ENCODE data around the gene FMNL2.

Gene FMNL2

DNA sequence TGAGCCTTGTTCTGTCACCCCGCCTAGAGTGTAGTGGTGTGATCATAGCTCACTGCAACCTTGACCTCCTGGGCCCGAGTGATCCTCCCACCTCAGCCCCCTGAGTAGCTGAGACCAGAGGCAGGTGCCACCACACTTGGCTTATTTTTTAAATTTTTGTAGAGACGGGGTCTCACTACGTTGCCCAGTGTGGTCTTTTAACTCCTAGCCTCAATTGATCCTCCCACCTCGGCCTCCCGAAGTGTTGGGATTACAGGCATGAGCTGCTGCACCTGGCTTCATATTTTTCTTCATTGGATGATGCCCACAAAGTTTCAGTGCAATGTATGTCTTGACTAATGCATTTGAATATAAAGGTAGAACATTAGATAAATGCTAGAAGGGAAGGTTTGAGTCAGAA, 120.8 kb downstream of the FMNL2 start:
- no peak for TF ChIP-seq POLR2A (IDR thresholded peaks at IDR 0.05; ENCODE audit: low read length)
- TF ChIP-seq GATA1 (IDR thresholded peaks at IDR 0.05; ENCODE audit: low read depth, low read length): no peak
- DNase-seq: no peak

DNA sequence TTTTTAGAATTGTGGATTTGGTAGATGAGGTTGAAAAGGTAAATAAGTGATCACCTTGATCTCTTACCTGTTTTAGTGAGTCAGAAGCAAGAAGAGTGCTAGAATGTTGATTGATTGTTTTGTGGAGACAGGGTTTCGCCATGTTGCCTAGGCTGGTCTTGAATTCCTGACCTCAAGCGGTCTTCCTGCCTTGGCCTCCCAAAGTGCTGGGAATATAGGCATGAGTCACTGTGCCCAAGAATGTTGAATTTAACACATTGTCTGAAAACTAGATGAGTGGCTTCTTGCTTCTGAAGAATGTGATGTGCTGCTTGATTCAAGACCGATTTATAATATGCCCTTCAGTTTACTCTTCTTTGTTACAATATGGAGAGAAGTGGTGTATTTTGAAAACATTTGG, 121.3 kb downstream of the FMNL2 start:
- no peak for TF ChIP-seq POLR2A (IDR thresholded peaks at IDR 0.05; ENCODE audit: low read length)
- no peak for TF ChIP-seq GATA1 (IDR thresholded peaks at IDR 0.05; ENCODE audit: low read depth, low read length)
- no peak for DNase-seq

DNA sequence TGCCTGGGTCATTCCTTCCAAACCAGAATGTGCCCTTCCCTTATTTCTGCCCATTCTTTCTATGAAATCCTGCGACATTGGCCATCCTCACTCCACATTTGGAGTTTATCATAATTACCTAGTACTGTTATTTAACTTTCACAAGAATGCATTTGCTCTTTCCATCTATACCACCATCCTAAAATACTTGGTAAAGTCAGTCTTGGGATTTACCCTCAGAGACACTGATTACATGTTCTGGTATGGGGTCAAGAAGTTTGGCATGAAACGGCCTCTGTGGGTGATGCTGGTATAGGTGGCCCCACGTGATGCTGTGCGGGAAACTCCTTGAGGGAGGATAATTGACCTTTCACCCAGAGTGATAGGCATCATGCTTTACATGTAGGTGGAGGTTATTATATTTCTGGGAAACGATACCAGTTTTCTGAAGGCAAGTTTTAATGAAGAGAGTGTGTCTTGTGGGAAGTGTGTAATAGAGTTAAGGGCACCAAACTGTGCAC, 123.5 kb downstream of the FMNL2 start:
- DNase-seq: no peak
- TF ChIP-seq GATA1 (IDR thresholded peaks at IDR 0.05; ENCODE audit: low read depth, low read length): no peak
- no peak for TF ChIP-seq POLR2A (IDR thresholded peaks at IDR 0.05; ENCODE audit: low read length)

DNA sequence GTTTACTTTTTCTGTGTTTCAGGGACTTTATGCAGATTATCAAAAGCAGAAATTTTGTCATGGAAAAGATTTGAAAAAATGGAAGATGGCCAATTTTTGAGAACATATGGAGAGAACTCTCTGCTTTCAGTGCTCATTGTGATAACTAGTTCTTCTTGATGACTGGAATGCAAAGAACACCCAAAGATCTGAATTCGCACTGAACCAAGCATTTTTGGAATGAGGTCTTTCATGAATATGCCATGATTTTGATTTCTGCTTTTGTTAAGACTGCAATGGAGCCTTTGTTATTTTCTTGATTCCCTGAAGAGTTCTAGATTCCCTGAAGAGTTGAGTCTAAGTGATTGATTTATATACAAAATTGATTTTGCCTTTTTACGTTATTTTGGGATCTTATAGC, 124.1 kb downstream of the FMNL2 start:
- no peak for DNase-seq
- no peak for TF ChIP-seq POLR2A (IDR thresholded peaks at IDR 0.05; ENCODE audit: low read length)
- TF ChIP-seq GATA1 (IDR thresholded peaks at IDR 0.05; ENCODE audit: low read depth, low read length): no peak

DNA sequence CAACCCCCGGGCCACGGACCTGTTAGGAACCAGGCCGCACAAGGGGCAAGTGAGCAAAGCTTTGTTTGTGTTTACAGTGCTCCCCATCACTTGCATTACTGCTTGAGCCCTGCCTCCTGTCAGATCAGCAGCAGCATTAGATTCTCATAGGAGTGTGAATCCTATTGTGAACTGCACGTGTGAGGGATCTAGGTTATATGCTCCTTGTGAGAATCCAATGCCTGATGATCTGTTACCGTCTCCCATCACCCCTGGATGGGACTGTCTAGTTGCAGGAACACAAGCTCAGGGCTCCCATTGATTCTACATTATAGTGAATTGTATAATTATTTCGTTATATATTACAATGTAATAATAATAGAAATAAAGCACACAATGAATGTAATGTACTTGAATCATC, 125.6 kb downstream of the FMNL2 start:
- no peak for DNase-seq
- no peak for TF ChIP-seq POLR2A (IDR thresholded peaks at IDR 0.05; ENCODE audit: low read length)
- TF ChIP-seq GATA1 (IDR thresholded peaks at IDR 0.05; ENCODE audit: low read depth, low read length): no peak

DNA sequence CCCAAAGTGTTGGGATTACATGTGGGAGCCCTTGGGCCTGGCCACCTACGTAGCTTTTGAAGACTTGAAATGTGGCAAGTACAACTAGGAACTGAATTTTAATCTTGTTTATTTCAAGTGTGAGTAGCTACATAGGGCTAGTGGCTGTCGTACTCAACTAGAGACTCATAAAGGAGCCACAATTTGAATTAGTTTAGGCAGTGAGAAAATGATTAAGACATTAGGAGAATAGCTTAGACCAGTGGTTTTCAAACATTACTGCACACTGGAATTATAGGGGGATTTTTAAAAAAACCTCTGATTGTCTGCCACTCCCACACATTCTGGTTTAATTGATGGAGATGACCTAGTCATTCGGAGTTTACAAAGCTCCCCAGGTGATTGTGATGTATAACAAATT, 127.1 kb downstream of the FMNL2 start:
- TF ChIP-seq GATA1 (IDR thresholded peaks at IDR 0.05; ENCODE audit: low read depth, low read length) (no peak), POLR2A (IDR thresholded peaks at IDR 0.05; ENCODE audit: low read length) (no peak)
- no peak for DNase-seq

DNA sequence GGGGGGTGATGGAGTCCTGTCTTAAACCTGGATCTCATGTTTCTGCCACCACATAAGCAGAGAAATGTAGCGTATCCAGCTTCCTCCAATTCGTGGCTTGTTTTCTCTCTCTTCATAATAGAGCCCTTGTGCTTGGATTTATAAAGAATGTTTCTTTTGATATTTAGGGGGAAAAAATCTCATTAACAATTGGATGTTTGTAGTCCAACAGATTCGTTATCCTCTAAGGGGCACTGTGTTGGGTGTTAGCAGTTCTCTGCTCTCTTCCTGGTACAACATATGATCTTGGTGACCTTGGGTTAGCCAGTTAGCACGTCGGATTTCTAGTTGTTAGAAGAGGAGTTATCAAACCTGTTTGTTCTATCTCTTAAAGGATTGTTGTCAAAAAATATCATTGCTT, 127.8 kb downstream of the FMNL2 start:
- DNase-seq: no peak
- no peak for TF ChIP-seq GATA1 (IDR thresholded peaks at IDR 0.05; ENCODE audit: low read depth, low read length)
- TF ChIP-seq POLR2A (IDR thresholded peaks at IDR 0.05; ENCODE audit: low read length): no peak

DNA sequence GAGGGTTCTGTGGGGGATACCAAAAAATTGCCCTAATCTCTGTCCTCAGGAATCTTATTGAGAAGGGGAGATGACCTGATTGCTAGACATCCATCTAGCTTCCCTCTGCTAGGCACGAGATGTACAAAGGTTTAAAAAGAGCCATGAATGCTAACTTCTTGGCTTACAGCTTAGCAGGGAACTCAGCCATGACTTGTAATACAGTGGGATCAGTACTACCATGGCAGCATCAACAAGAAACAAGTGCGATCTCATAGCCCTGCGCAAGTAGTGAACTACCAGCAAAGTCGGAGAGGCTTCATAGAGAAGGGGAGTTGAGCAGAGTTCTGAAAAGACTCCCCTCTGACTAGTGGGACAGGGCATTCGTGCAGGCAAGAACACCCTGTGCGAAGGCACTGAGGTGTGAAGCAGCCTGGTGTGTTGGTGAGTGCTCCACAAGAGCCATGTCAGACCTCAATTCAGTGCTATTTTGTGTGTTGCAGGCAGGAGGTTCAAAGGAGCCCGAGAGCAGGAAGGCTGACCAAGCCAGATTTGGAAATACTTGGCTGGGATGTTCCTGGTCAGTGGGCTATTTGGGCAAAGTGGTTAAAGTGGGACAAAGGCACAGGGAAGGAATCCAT, 130.0 kb downstream of the FMNL2 start:
- DNase-seq: no peak
- TF ChIP-seq POLR2A (IDR thresholded peaks at IDR 0.05; ENCODE audit: low read length) (no peak), GATA1 (IDR thresholded peaks at IDR 0.05; ENCODE audit: low read depth, low read length) (no peak)

DNA sequence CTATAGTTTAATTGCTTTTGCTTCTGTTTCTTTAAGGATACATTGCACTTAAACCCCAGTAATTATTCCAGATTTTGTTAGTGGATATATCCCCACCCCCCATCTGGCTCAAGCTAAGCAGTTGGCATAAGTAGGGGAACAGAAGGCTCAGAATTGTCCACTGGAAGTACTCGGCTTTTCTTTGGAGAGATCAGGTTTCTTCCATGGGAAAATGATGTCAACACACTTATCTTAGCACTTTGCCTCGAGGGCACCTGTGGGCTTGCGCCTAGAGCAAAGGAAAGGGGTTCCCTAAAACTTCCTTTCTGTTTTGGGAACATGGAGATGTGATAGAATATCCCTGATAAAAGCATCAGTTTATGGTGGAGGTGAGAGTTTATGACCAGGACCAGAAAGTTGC, 130.6 kb downstream of the FMNL2 start:
- no peak for TF ChIP-seq GATA1 (IDR thresholded peaks at IDR 0.05; ENCODE audit: low read depth, low read length)
- no peak for TF ChIP-seq POLR2A (IDR thresholded peaks at IDR 0.05; ENCODE audit: low read length)
- no peak for DNase-seq

DNA sequence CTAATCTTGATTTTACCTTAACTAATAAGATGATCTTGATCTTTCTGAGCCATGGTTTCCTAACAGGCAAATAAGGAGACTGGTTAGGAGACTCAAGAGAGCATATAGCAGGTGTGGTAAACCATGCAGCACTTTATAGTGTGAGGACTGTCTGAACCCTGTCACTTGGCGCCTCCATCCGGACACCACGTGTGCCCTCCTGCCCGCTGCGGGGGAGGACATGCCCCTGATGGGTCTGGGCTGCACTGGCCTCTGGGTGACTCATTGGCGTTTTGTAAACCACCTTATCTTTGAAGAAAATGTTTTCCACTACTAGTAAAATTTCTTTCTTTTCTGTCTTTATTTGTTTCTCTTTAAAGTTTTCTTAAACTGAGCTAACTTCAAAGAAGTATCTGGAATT, 131.1 kb downstream of the FMNL2 start:
- peak in 1 of 2 experiments; percentile 14 for DNase-seq
- no peak for TF ChIP-seq GATA1 (IDR thresholded peaks at IDR 0.05; ENCODE audit: low read depth, low read length)
- TF ChIP-seq POLR2A (IDR thresholded peaks at IDR 0.05; ENCODE audit: low read length): no peak

DNA sequence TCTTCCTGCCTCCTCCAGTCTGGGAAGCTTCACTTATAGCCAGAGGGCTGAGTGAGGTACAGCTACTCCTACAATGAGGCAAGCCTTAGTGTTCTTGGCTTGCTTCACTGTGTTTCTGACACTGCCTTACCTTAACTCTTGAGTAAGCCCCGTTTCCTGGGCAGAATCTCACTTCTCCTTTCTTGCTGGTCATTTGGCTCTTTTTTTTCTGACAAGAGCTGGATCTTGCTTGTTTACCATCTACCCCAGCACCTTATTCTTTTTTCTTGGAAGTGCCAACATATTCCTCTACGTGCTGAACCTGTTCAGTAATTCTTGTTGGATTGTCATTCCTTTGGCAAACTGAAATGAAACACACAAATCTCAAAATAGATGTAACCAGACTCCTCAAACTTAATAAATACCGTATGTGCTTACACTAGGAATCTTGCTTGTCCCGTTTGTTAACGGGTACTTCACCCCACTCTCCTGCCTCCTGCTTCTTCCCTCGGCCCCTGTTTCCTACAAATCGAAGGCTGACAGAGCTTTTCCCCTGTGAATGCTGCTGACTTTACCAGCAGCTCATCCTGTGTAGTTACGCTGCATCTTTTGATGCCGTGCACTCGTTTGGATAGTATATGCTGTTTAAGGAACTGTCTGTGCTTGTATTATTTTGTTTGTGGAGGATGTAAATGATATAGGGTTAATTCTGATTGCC, 132.2 kb downstream of the FMNL2 start:
- TF ChIP-seq GATA1 (IDR thresholded peaks at IDR 0.05; ENCODE audit: low read depth, low read length) (no peak), POLR2A (IDR thresholded peaks at IDR 0.05; ENCODE audit: low read length) (no peak)
- DNase-seq: no peak

DNA sequence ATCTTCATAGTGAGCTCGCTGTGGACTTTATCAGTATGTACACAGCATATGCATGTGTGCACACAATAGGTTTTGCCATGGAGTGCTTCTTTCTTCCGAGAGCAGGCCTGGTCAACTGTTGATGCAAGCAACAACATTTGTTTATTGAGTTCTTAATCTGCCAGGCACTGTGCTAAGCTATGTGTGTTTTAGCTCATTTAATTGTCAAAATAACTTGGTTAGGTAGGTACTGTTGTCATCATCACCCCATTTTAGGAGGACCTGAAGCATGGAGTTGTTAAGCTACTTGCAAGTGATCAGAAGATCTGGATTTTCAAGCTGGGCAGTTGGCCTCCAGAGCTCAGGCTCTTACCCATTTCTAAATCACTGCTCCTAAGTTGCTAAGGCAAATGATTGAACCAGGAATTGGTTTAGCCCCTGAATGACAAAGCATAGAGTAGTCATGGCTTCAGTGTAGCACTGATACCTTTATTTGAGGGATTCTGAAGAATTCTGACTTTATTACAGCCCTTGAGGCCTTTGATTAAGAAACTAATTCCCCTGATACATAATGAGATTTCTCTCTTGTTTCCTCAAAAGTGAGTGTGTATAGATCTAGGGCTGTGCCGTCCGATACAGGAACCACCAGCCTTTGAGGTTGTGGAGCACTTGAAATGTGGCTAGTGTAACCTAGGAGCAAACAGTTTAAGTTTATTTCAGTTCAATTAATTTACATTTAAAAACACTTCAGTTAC, 132.9 kb downstream of the FMNL2 start:
- TF ChIP-seq GATA1 (IDR thresholded peaks at IDR 0.05; ENCODE audit: low read depth, low read length) (no peak), POLR2A (IDR thresholded peaks at IDR 0.05; ENCODE audit: low read length) (no peak)

DNA sequence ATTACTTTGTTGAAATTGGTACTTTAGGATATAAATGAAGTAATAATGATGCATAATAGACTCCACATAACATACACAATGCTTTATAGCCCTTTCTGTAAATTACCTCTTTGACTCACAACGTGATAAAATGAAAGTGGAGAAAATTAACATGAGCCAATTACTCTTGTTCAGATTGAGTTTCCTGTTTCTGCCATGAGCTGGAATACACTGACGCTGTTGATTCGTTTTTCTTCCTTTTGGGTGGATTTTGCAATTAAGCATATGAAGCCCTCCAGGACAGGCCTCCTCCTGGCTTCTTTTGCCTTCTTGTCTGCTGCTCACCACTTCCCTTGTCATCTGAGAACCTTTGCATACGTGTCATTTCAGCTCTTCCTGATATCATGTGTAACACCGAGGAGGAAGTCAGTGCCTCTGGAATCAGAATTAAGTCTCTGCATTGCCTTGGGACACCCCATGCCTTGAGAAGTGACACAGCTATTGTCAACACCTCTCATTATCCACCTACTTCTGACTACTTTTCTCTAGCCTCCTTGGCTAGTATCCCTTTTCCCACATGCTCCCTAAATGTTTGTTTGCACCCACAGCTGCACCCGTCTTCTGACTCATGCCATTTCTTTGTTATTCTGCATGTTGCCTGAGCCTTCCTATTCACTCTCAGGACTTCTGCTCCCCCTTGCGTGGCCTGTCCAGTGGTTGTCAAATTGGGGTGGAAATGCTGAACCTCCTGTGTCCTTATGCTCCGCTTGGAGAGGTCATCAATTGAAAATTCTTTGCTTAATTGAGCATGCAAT, 134.1 kb downstream of the FMNL2 start:
- TF ChIP-seq POLR2A (IDR thresholded peaks at IDR 0.05; ENCODE audit: low read length) (no peak), GATA1 (IDR thresholded peaks at IDR 0.05; ENCODE audit: low read depth, low read length) (no peak)
- no peak for DNase-seq

More for the DNA sequence above, 132.9 kb downstream of the FMNL2 start:
- no peak for DNase-seq

Data from erythroblast (primary cell).